Measurements from ENCODE around the gene RNASEL. TPM values are rescaled to one million over a fixed set of nuclear protein-coding genes. Genes with fewer than 3 reads are reported as not detected.

Gene RNASEL
- total and polyA plus RNA-seq, 5 donors = 2.5 to 5.7 (median 5.3) TPM

DNA sequence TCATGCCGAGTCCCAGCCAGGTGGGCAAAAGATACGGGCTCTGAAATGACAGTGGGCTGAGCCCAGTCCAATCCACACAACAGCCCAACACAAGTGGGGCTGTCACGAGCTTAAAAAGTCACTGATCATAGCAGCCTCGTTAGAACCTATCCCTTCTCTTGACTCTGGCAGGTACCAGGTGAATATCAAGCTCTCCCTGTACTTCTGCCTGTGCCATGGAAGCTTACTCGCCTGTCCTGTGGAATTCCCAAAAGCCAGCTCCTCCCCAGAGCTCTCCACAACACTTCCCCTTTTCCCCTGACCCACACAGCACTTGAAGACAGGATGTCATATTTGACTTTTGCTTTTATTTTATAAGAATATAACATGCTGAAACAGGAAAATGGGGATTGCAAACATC is 9.2 kb upstream of the RNASEL start:
- H3K27ac ChIP-seq (ENCODE audit: low read length) = no peak overlapping the region
- intact Hi-C loops (cut with DNase I) = loop anchor here in 2 of 4 donors (10.0 kb wide), 1 partner anchor 153 kb away; no protein-coding TSS in a partner anchor
- DNase-seq = no peak
- no peaks in the 10 kb centered on the region for H3K9me3 ChIP-seq (ENCODE audit: control insufficient read depth, low read length)
- no peaks in the 10 kb centered on the region for H3K4me1 ChIP-seq (ENCODE audit: control insufficient read depth, insufficient read depth, low read length)
- ATAC-seq = no peak
- WGBS = 79% methylated on average over 5 of the region's 5 CpGs
- no peak overlapping the region for H3K4me3 ChIP-seq (ENCODE audit: low read length)
- no peaks in the 10 kb centered on the region for H3K27me3 ChIP-seq (ENCODE audit: control insufficient read depth, insufficient read depth)

DNA sequence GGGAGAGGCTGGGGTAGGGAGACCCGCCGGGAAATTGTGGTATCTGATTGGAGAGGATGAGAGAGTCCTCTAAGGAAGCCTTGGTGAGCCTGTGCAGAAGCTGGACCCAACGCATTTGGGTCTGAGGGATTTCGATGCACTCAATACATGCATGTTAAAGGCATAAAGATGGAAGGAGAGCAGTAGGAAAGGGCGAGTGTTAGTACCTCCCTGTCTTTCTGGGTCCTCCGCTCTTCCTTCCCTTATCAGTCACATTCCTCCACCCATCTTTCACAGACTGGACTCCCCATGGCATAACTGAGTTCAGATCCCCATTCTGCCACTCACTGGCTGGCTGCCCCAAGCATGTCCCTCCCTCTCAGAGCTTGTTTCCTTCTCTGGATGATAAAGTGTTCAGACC is 7.9 kb upstream of the RNASEL start:
- 83% methylated on average over 6 of the region's 6 CpGs for WGBS
- Histone ChIP-seq H3K9me3 (ENCODE audit: control insufficient read depth, low read length) (no peaks in the 10 kb centered on the region), H3K4me3 (ENCODE audit: low read length) (no peak overlapping the region), H3K4me1 (ENCODE audit: control insufficient read depth, insufficient read depth, low read length) (no peaks in the 10 kb centered on the region), H3K27me3 (ENCODE audit: control insufficient read depth, insufficient read depth) (no peaks in the 10 kb centered on the region), H3K27ac (ENCODE audit: low read length) (no peak overlapping the region)
- DNase-seq (no peak), ATAC-seq (no peak)
- intact Hi-C loops (cut with DNase I) = loop anchor here in 2 of 4 donors (10.0 kb wide), 1 partner anchor 152 kb away; no protein-coding TSS in a partner anchor

DNA sequence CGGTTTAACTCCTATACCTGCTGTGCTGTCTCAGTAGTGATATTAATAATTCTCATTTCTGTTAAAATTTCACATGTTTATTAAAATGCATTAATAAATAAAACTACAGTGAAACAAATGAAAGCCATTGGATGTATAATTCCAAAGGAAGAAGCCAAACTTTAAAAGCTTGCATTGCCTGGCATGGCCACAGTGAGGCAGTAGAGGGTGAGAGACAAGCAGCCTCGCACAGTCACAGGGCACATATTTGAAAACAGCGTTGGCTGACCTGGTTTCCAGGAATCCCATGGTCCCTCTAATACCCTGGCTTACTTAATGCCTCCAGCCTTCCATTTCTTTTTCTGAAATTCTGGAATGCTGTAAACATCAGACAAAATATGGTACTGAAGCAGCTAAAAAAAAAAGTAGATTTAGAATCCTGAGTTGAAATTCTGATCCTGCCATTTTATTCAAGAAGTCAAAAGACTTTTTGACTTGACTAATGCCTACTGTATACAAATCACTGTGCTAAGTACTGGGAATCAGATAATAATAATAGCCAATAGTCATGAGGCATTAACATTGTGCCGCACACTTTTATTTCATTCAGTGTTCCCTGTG is 6.7 kb upstream of the RNASEL start:
- H3K9me3 ChIP-seq (ENCODE audit: control insufficient read depth, low read length) = no peaks in the 10 kb centered on the region
- peak; percentile 70 to 78 for ATAC-seq
- WGBS = 36% methylated on average over 4 of the region's 4 CpGs
- peak; percentile 63 to 76 (median 74) for DNase-seq
- no peak overlapping the region for H3K27ac ChIP-seq (ENCODE audit: low read length)
- no peak overlapping the region for H3K4me3 ChIP-seq (ENCODE audit: low read length)
- no peaks in the 10 kb centered on the region for H3K27me3 ChIP-seq (ENCODE audit: control insufficient read depth, insufficient read depth)
- intact Hi-C loops (cut with DNase I) = loop anchor here in 2 of 4 donors (10.0 kb wide), 1 partner anchor 151 kb away; no protein-coding TSS in a partner anchor
- H3K4me1 ChIP-seq (ENCODE audit: control insufficient read depth, insufficient read depth, low read length) = no peaks in the 10 kb centered on the region

DNA sequence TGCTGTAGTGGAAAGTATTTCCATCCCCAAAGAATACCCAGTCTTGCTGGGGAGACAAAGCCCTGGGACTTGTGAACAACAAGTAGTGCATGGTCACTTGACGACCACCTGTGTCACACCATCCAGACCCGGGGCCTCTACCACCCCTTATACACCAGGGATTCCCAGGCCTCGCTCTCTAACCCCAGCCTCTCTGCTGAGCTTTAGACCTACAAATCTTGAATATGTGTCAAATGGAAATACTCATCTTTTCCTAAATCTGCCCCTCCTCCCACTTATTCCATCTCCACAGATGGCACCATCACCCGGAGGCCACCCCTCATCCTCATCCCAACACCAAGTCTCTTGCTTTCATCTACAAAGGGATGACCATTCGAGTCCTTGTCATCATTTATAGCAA is 875 bp upstream of the RNASEL start:
- Histone ChIP-seq H3K4me1 (ENCODE audit: control insufficient read depth, insufficient read depth, low read length) (no peaks in the 10 kb centered on the region), H3K9me3 (ENCODE audit: control insufficient read depth, low read length) (no peaks in the 10 kb centered on the region), H3K27me3 (ENCODE audit: control insufficient read depth, insufficient read depth) (no peaks in the 10 kb centered on the region), H3K27ac (ENCODE audit: low read length) (no peak overlapping the region), H3K4me3 (ENCODE audit: low read length) (no peak overlapping the region)
- intact Hi-C loops (cut with DNase I) = loop anchor here in 3 of 4 donors (10.0 kb wide), 2 partner anchors 145 to 505 kb away; no protein-coding TSS in a partner anchor
- WGBS = 93% methylated on average over 5 of the region's 5 CpGs
- DNase-seq (no peak), ATAC-seq (no peak)

DNA sequence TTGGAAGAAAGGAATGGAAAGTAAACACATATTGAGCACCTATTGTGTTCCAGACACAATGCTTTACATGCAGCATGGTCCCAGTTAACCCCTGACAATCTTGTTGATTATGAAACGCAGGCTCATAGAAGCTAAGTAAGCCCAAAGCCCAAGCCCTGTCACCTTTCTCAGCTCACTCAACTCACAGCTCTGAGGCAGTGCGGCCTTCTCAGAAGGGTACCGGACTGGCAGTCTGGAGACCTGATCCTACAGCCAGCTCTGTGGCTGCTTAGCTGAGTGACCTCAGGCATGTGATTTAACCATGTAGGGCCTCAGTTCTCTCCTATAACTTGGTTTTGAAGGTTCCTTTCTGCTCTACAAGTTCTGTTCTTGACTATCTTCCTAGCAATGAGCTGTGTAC is 464 bp upstream of the RNASEL start:
- no peaks in the 10 kb centered on the region for H3K9me3 ChIP-seq (ENCODE audit: control insufficient read depth, low read length)
- H3K27ac ChIP-seq (ENCODE audit: low read length) = no peak overlapping the region
- 82% methylated on average over 3 of the region's 3 CpGs for WGBS
- no peak for DNase-seq
- peaks cover 1% of the 10 kb centered on the region for H3K4me1 ChIP-seq (ENCODE audit: control insufficient read depth, insufficient read depth, low read length)
- peak overlapping the region; percentile 66 for H3K4me3 ChIP-seq (ENCODE audit: low read length)
- no peaks in the 10 kb centered on the region for H3K27me3 ChIP-seq (ENCODE audit: control insufficient read depth, insufficient read depth)
- intact Hi-C loops (cut with DNase I) = loop anchor here in 2 of 4 donors (10.0 kb wide), 2 partner anchors 145 to 505 kb away; no protein-coding TSS in a partner anchor
- no peak for ATAC-seq

DNA sequence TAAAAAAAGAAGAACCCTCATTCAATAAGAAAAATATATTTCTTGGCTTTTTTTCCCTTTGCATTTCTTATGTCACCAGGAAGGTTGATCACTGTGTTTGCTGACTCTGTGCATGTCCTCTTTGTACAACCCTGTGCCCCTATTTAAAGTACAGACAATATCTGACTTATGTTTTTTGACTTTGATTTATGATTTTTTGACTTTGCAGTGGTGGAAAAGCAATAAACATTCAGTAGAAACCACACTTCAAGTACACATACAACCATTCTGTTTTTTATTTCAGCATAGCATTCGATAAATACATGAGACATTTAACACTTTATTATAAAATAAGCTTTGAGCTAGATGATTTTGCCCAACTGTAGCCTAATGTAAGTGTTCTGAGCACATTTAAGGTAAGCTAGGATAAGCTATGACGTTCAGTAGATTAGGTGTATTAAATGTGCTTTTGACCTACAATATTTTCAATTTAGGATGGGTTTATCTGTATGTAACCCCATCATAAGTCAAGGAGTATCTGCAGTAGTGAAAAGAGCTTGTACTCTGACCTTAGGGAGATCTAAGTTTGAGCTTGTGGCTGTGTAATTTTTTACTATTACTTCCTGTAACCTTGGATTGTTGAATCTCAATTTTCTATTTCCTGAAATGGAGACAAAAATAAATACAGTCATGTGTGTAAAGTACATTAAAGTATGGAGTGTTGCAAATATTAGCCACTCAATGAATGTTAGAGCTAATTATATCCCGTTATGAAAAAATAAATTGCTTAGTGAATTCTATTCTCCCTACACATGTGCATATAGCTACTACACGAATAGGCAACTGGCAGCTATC is 1.2 kb downstream of the RNASEL start:
- Histone ChIP-seq H3K27me3 (ENCODE audit: control insufficient read depth, insufficient read depth) (no peaks in the 10 kb centered on the region), H3K4me3 (ENCODE audit: low read length) (peak overlapping the region; percentile 66), H3K4me1 (ENCODE audit: control insufficient read depth, insufficient read depth, low read length) (peaks cover 3% of the 10 kb centered on the region), H3K9me3 (ENCODE audit: control insufficient read depth, low read length) (no peaks in the 10 kb centered on the region), H3K27ac (ENCODE audit: low read length) (no peak overlapping the region)
- WGBS = 46% methylated on average over 4 of the region's 4 CpGs
- no peak for DNase-seq
- intact Hi-C loops (cut with DNase I) = loop anchor here in 2 of 4 donors (10.0 kb wide), 2 partner anchors 143 to 503 kb away; no protein-coding TSS in a partner anchor
- no peak for ATAC-seq

DNA sequence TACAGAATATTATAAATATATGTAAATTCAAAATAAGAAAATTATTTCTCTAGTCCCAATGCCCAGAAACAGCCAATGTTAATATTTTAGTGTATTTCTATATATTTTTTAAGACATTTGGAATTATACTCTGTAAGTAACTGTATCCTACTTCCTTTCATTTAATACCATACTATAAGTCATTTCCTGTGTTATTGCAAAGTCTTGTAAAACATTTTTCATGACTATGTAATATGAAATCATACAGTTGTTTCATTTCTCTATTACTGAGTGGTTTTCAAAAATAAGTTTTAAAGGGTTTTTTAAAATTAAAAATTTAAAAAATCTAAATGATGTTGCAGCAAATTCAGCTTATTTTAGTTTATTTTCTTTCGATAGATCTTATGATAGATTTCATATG is 2.0 kb downstream of the RNASEL start:
- intact Hi-C loops (cut with DNase I) = loop anchor here in 2 of 4 donors (10.0 kb wide), 2 partner anchors 142 to 502 kb away; no protein-coding TSS in a partner anchor
- peaks cover 3% of the 10 kb centered on the region for H3K4me1 ChIP-seq (ENCODE audit: control insufficient read depth, insufficient read depth, low read length)
- no peaks in the 10 kb centered on the region for H3K9me3 ChIP-seq (ENCODE audit: control insufficient read depth, low read length)
- H3K4me3 ChIP-seq (ENCODE audit: low read length) = no peak overlapping the region
- ATAC-seq (no peak), DNase-seq (no peak)
- H3K27me3 ChIP-seq (ENCODE audit: control insufficient read depth, insufficient read depth) = no peaks in the 10 kb centered on the region
- WGBS = 0% methylated on average over 1 of the region's 1 CpG
- no peak overlapping the region for H3K27ac ChIP-seq (ENCODE audit: low read length)

DNA sequence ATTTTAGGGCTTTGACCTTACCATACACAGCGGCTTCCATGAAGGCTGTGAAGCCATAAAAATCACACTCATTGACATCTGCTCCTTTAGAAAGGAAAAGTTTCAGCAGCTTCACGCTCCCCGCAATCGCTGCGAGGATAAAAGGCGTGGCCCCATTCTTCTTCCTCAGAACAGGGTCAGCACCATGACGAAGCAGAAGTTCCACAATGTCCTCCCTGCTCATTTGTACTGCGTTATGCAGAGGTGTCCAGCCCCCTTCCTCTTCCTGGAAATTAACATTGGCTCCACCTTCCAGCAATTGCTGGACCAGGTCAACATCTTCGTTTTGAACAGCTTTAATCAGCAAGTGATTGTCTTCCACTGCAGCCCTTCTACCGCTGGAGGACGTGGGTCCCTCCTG is 2.7 kb downstream of the RNASEL start:
- DNase-seq = no peak
- H3K27me3 ChIP-seq (ENCODE audit: control insufficient read depth, insufficient read depth) = no peaks in the 10 kb centered on the region
- intact Hi-C loops (cut with DNase I) = loop anchor here in 2 of 4 donors (10.0 kb wide), 2 partner anchors 142 to 502 kb away; no protein-coding TSS in a partner anchor
- 93% methylated on average over 11 of the region's 11 CpGs for WGBS
- no peak for ATAC-seq
- H3K4me3 ChIP-seq (ENCODE audit: low read length) = no peak overlapping the region
- no peak overlapping the region for H3K27ac ChIP-seq (ENCODE audit: low read length)
- no peaks in the 10 kb centered on the region for H3K9me3 ChIP-seq (ENCODE audit: control insufficient read depth, low read length)
- H3K4me1 ChIP-seq (ENCODE audit: control insufficient read depth, insufficient read depth, low read length) = peaks cover 3% of the 10 kb centered on the region

DNA sequence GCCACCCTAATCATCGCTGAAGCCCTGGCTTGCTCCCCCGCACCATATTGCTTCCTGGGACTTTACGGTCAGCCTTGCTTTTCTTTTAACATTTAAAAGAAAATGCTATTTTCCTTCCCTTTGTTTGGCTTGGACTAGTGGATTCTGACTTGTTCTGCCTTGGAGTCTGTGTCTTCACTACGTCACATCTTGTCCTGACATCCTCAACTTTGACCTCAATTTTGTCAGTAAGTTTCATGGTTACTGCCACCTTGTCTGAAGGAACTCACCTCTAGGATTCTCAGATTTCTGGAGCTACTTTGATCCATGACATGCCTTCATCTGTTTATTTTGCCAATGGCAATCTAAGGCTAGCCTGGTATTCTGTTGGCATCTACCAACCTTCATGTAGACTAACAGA is 4.3 kb downstream of the RNASEL start:
- Histone ChIP-seq H3K4me3 (ENCODE audit: low read length) (no peak overlapping the region), H3K4me1 (ENCODE audit: control insufficient read depth, insufficient read depth, low read length) (peaks cover 3% of the 10 kb centered on the region), H3K27ac (ENCODE audit: low read length) (no peak overlapping the region), H3K27me3 (ENCODE audit: control insufficient read depth, insufficient read depth) (no peaks in the 10 kb centered on the region), H3K9me3 (ENCODE audit: control insufficient read depth, low read length) (no peaks in the 10 kb centered on the region)
- intact Hi-C loops (cut with DNase I) = loop anchor here in 2 of 4 donors (10.0 kb wide), 2 partner anchors 140 to 500 kb away; no protein-coding TSS in a partner anchor
- WGBS = 92% methylated on average over 4 of the region's 4 CpGs
- no peak for ATAC-seq
- peak in 1 of 3 donors; percentile 46 for DNase-seq

DNA sequence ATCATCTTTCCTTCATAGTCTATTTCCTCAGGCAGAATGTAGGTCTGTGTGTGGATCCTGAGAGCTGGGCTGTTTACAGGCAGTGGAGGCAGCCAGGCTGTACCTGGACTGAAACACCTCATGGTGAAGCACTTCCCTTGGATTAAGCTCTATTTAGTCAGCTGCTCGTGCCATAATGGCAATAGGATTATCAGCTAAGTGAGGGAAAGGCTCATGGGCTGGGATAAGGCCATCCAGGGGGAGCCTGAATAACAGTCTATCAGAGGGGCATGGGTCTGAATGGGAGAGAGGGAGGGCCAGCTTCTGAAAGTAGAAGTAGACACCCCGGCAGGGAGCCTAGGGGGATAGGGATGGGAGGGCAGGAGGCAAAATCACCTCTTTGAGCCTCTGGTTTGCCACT is 8.3 kb downstream of the RNASEL start:
- no peak for ATAC-seq
- Histone ChIP-seq H3K4me3 (ENCODE audit: low read length) (no peak overlapping the region), H3K9me3 (ENCODE audit: control insufficient read depth, low read length) (no peaks in the 10 kb centered on the region), H3K4me1 (ENCODE audit: control insufficient read depth, insufficient read depth, low read length) (peaks cover 3% of the 10 kb centered on the region), H3K27me3 (ENCODE audit: control insufficient read depth, insufficient read depth) (no peaks in the 10 kb centered on the region), H3K27ac (ENCODE audit: low read length) (no peak overlapping the region)
- no peak for DNase-seq
- WGBS = 90% methylated on average over 2 of the region's 2 CpGs
- intact Hi-C loops (cut with DNase I) = loop anchor here in 2 of 4 donors (10.0 kb wide), 2 partner anchors 136 to 496 kb away; no protein-coding TSS in a partner anchor
